Measurements from ENCODE around the gene PPP3CA. TPM values are rescaled to one million over a fixed set of nuclear protein-coding genes. Genes with fewer than 3 reads are reported as not detected.

Gene PPP3CA
- total RNA-seq, 4 donors from 2014 or later = 41.1 to 69.5 (median 53.6) TPM

DNA sequence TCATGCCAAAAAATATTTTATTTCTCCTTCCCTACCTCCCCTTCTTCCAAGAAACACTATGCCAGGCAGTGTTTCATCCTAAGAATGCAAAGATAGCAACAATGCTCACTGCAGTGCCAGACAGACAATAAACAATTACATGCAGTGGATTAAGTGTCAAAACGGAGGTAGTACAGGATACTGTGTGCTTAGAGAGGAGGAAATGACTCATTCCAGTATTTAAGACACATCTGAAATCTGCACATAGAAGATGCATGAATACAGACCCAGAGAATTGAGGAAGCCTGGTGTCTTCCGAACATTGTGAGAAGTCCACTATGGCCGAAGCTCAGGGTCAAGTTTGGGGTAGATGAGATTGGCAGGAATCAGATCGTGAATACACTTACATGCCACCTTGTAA lies 326.4 kb downstream of the PPP3CA start:
- TF ChIP-seq, protein P1, sequence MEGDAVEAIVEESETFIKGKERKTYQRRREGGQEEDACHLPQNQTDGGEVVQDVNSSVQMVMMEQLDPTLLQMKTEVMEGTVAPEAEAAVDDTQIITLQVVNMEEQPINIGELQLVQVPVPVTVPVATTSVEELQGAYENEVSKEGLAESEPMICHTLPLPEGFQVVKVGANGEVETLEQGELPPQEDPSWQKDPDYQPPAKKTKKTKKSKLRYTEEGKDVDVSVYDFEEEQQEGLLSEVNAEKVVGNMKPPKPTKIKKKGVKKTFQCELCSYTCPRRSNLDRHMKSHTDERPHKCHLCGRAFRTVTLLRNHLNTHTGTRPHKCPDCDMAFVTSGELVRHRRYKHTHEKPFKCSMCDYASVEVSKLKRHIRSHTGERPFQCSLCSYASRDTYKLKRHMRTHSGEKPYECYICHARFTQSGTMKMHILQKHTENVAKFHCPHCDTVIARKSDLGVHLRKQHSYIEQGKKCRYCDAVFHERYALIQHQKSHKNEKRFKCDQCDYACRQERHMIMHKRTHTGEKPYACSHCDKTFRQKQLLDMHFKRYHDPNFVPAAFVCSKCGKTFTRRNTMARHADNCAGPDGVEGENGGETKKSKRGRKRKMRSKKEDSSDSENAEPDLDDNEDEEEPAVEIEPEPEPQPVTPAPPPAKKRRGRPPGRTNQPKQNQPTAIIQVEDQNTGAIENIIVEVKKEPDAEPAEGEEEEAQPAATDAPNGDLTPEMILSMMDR (IDR thresholded peaks at IDR 0.05; ENCODE audit: low read depth) = no peak

- TF ChIP-seq, protein P1 (IDR thresholded peaks at IDR 0.05; ENCODE audit: low read depth) = no peak
Observed at GRCh38 chr4:101019941-101020401, 327.4 kb downstream of the PPP3CA start.

- TF ChIP-seq, protein P1 (IDR thresholded peaks at IDR 0.05; ENCODE audit: low read depth) = no peak
Observed at GRCh38 chr4:101019313-101019712, 328.0 kb downstream of the PPP3CA start.

DNA sequence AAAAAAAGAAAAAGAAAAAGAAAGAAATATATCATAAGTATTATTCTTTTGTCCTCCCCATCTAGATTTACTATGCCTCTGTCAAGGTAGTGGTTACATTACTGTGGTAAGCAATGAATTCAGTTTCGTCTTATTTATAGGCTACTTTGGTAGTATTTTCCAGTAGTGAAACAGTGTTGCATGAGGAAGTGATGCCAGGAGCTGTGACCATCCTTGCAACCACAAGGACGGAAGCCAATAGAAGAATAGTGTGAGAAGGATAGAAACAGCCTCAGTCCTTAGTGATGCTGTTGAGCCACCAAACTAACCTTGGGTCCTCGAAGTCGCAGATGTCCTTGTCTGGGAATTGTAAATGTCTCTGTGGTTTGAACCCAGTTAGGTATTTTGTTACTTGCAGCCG lies 328.5 kb downstream of the PPP3CA start:
- TF ChIP-seq, protein P1 (IDR thresholded peaks at IDR 0.05; ENCODE audit: low read depth) = no peak

DNA sequence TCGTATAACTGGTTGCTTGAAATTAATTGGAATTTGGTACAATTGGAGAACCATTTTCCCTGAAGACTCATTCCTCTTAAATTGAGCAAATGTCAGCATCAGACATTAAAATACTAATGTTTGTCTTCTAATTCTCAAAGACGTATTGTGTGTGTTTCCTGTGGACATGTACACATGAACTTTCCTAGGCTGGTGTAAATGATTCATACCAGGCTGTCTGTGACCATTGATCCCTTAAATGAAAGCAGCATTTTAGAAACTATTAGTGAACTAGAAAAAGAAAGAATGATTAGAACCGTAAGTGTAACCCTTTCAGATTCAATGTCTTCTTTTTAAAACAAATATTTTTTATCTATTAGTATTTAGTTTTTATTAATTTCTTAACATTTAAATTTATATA lies 332.9 kb downstream of the PPP3CA start:
- TF ChIP-seq, protein P1 (IDR thresholded peaks at IDR 0.05; ENCODE audit: low read depth) = no peak

GRCh38 chr4:101010987-101011386 lies 336.3 kb downstream of the PPP3CA start:
- TF ChIP-seq, protein P1 (IDR thresholded peaks at IDR 0.05; ENCODE audit: low read depth) = no peak

- TF ChIP-seq, protein P1 (IDR thresholded peaks at IDR 0.05; ENCODE audit: low read depth) = no peak
Observed at GRCh38 chr4:101009471-101009870, 337.9 kb downstream of the PPP3CA start.
